H9 (cell line): ENCODE measurements around the gene CEP89. TPM values are rescaled to one million over a fixed set of nuclear protein-coding genes. Genes with fewer than 3 reads are reported as not detected.

ENCODE experiments used
- DNase-seq: peaks from one replicate; pipeline ENCODE4 v3.0.0-alpha.2; 2017
- H2AFZ ChIP-seq: one replicate; pipeline ENCODE4 v1.6.1; 2013; ENCODE audit warnings: mild to moderate bottlenecking, low read length, control low read depth, moderate library complexity
- H2AK5ac ChIP-seq: 2 replicates; pipeline ENCODE4 v1.6.1; 2013; ENCODE audit warnings: low read length, control low read depth, mixed read lengths; ENCODE audit not compliant: insufficient read length
- H2BK120ac ChIP-seq: one replicate; pipeline ENCODE4 v1.6.1; 2013; ENCODE audit warnings: low read depth, mild to moderate bottlenecking, low read length, control low read depth, inconsistent platforms; ENCODE audit not compliant: poor library complexity, severe bottlenecking
- H2BK12ac ChIP-seq: 2 replicates; pipeline ENCODE4 v1.6.1; 2013; ENCODE audit warnings: low read length, control low read depth, mixed read lengths, low read depth; ENCODE audit not compliant: insufficient read length
- H2BK15ac ChIP-seq: 2 replicates; pipeline ENCODE4 v1.6.1; 2013; ENCODE audit warnings: low read depth, low read length, control low read depth
- H2BK20ac ChIP-seq: one replicate; pipeline ENCODE4 v1.6.1; 2013; ENCODE audit warnings: low read depth, mild to moderate bottlenecking, low read length, control low read depth, inconsistent platforms; ENCODE audit not compliant: poor library complexity, severe bottlenecking
- H2BK5ac ChIP-seq: 2 replicates; pipeline ENCODE4 v1.6.1; 2013; ENCODE audit warnings: low read length, control low read depth, mixed read lengths; ENCODE audit not compliant: insufficient read length
- H3K14ac ChIP-seq: 2 replicates; pipeline ENCODE4 v1.6.1; 2013; ENCODE audit warnings: low read length, control low read depth; ENCODE audit not compliant: insufficient read depth
- H3K18ac ChIP-seq: 2 replicates; pipeline ENCODE4 v1.6.1; 2013; ENCODE audit warnings: low read depth, mild to moderate bottlenecking, mixed read lengths, low read length, control low read depth; ENCODE audit not compliant: insufficient read length
- H3K23ac ChIP-seq: 2 replicates; pipeline ENCODE4 v1.6.1; 2013; ENCODE audit warnings: low read length, control low read depth, mixed read lengths, low read depth; ENCODE audit not compliant: insufficient read length
- H3K23me2 ChIP-seq: 2 replicates; pipeline ENCODE4 v1.6.1; 2013; ENCODE audit warnings: low read depth, mild to moderate bottlenecking, mixed read lengths, low read length, control low read depth; ENCODE audit not compliant: insufficient read length, poor library complexity, severe bottlenecking
- H3K27ac ChIP-seq: 2 replicates; pipeline ENCODE4 v1.5.1; 2013; ENCODE audit warnings: low read length, control low read depth, mixed read lengths, low read depth; ENCODE audit not compliant: insufficient read length
- H3K27me3 ChIP-seq: 2 replicates; pipeline ENCODE4 v1.6.1; 2013; ENCODE audit warnings: low read length, control low read depth, inconsistent platforms; ENCODE audit not compliant: insufficient read depth
- H3K4ac ChIP-seq: 2 replicates; pipeline ENCODE4 v1.6.1; 2013; ENCODE audit warnings: low read depth, mild to moderate bottlenecking, control low read depth, inconsistent platforms, low read length, moderate library complexity
- H3K4me1 ChIP-seq: 2 replicates; pipeline ENCODE4 v1.6.1; 2013; ENCODE audit warnings: low read length, control low read depth, inconsistent platforms; ENCODE audit not compliant: insufficient read depth
- H3K4me2 ChIP-seq: 2 replicates; pipeline ENCODE4 v1.6.1; 2013; ENCODE audit warnings: low read length, control low read depth, mixed read lengths; ENCODE audit not compliant: insufficient read length, insufficient read depth
- H3K56ac ChIP-seq: 2 replicates; pipeline ENCODE4 v1.6.1; 2013; ENCODE audit warnings: low read depth, mild to moderate bottlenecking, mixed read lengths, low read length, control low read depth; ENCODE audit not compliant: insufficient read length
- H3K79me1 ChIP-seq: 2 replicates; pipeline ENCODE4 v1.6.1; 2013; ENCODE audit warnings: low read depth, mild to moderate bottlenecking, moderate library complexity, low read length, control low read depth, inconsistent platforms; ENCODE audit not compliant: insufficient read depth, poor library complexity, severe bottlenecking
- H3K79me2 ChIP-seq: 2 replicates; pipeline ENCODE4 v1.6.1; 2013; ENCODE audit warnings: low read length, control low read depth, inconsistent platforms; ENCODE audit not compliant: insufficient read depth
- H3K9ac ChIP-seq: 2 replicates; pipeline ENCODE4 v1.6.1; 2013; ENCODE audit warnings: low read length, control low read depth, mixed read lengths; ENCODE audit not compliant: insufficient read length; ENCODE audit errors: extremely low read depth
- H3K9me3 ChIP-seq: one replicate; pipeline ENCODE4 v1.6.1; 2013; ENCODE audit warnings: low read depth, low read length, inconsistent platforms; ENCODE audit not compliant: control insufficient read depth
- H3T11ph ChIP-seq: one replicate; pipeline ENCODE4 v1.6.1; 2013; ENCODE audit warnings: mild to moderate bottlenecking, low read length, control low read depth, inconsistent platforms
- H4K20me1 ChIP-seq: one replicate; pipeline ENCODE4 v1.6.1; 2013; ENCODE audit not compliant: control insufficient read depth, insufficient read length, insufficient read depth
- H4K5ac ChIP-seq: 2 replicates; pipeline ENCODE4 v1.6.1; 2013; ENCODE audit warnings: low read depth, mild to moderate bottlenecking, mixed read lengths, low read length, control low read depth; ENCODE audit not compliant: insufficient read length
- H4K8ac ChIP-seq: replicated peaks from 2 replicates; pipeline ENCODE4 v1.6.1; 2013; ENCODE audit warnings: low read length, control low read depth, mixed read lengths, low read depth; ENCODE audit not compliant: insufficient read length
- H4K91ac ChIP-seq: 2 replicates; pipeline ENCODE4 v1.6.1; 2013; ENCODE audit warnings: low read depth, mild to moderate bottlenecking, moderate library complexity, mixed read lengths, low read length, control low read depth; ENCODE audit not compliant: insufficient read length
- H3K27ac Mint-ChIP-seq, 3 experiments: 2 replicates in 2 of 3; 3 replicates in 1 of 3; pipeline ENCODE4 v1.8.0; 2020 to 2021; ENCODE audit warnings: mixed read lengths in 3 of 3, mild to moderate bottlenecking in 1 of 3, moderate library complexity in 1 of 3
- H3K27me3 Mint-ChIP-seq: 2 replicates; pipeline ENCODE4 v1.8.0; 2021; ENCODE audit warnings: low read depth, mild to moderate bottlenecking, moderate library complexity, mixed read lengths
- H3K36me3 Mint-ChIP-seq, 3 experiments: 2 replicates in 2 of 3; 3 replicates in 1 of 3; pipeline ENCODE4 v1.8.0; 2020 to 2021; ENCODE audit warnings: low read depth in 3 of 3, mixed read lengths in 3 of 3; ENCODE audit not compliant: insufficient read depth in 1 of 3
- H3K4me1 Mint-ChIP-seq, 2 experiments: 2 replicates each; pipeline ENCODE4 v1.8.0; 2020; ENCODE audit warnings: mixed read lengths in 2 of 2
- H3K4me3 Mint-ChIP-seq, 2 experiments: 2 replicates in 1 of 2; 3 replicates in 1 of 2; pipeline ENCODE4 v1.8.0; 2020 to 2021; ENCODE audit warnings: mild to moderate bottlenecking in 2 of 2, mixed read lengths in 2 of 2, moderate library complexity in 1 of 2
- H3K9me3 Mint-ChIP-seq, 2 experiments: 2 replicates in 1 of 2; 3 replicates in 1 of 2; pipeline ENCODE4 v1.8.0; 2020; ENCODE audit warnings: mild to moderate bottlenecking in 2 of 2, mixed read lengths in 2 of 2, moderate library complexity in 1 of 2
- CTCF ChIP-seq: fragments of 200-600 bp; sonication (generic); conservative IDR thresholded peaks from 3 replicates; pipeline ENCODE4 v1.8.0; 2021; ENCODE audit warnings: antibody characterized with exemption, mild to moderate bottlenecking
- WGBS: extraction: QIAGEN DNeasy Blood & Tissue Kit; methylation state at CpG from one replicate; pipeline ENCODE4 v1.1.7; 2013; ENCODE audit warnings: missing lambda C conversion rate, low lambda C conversion rate, mixed read lengths; ENCODE audit not compliant: insufficient read length; ENCODE audit errors: extremely low coverage; 5-methylcytosine and 5-hydroxymethylcytosine counted together
- total RNA-seq: library from RNA; stranded (reverse); gene quantifications from 2 replicates; pipeline ENCODE4 v1.2.1, GENCODE V29; 2021

The CEP89 gene
- total RNA-seq, 1 experiment from 2014 or later = 22.1 TPM

- H4K8ac ChIP-seq = no peak overlapping the region
- no CpG with 5 or more reads among the region's 11 CpGs for WGBS
- peak overlapping the region in 1 of 3 experiments; percentile 21; a peak in 1 of 7 replicates for H3K27ac Mint-ChIP-seq
- peaks cover 2 to 7% of the 10 kb centered on the region in 2 experiments; a peak in 1 of 4 replicates for H3K4me1 Mint-ChIP-seq
- no peak overlapping the region for H3K4me3 Mint-ChIP-seq
- H3K4me1 ChIP-seq = no peaks in the 10 kb centered on the region
- TF ChIP-seq CTCF = no peak
- no peak overlapping the region for H3K27ac ChIP-seq
- no peak overlapping the region for H2BK20ac ChIP-seq
- H2AK5ac ChIP-seq = no peak overlapping the region
- no peaks in the 10 kb centered on the region for H3K23me2 ChIP-seq
- no peak overlapping the region for H3K4me2 ChIP-seq
- H3K79me1 ChIP-seq = no peaks in the 10 kb centered on the region
- H2BK12ac ChIP-seq = no peak overlapping the region
- no peak for DNase-seq
- H3K79me2 ChIP-seq = no peaks in the 10 kb centered on the region
- H2BK5ac ChIP-seq = no peak overlapping the region
- H3K27me3 ChIP-seq = no peaks in the 10 kb centered on the region; the same call in 1 of the 2 replicates
- no peaks in the 10 kb centered on the region; the same call in 1 of the 2 replicates for H3K27me3 Mint-ChIP-seq
- H2BK15ac ChIP-seq = no peak overlapping the region
- no peak overlapping the region for H3T11ph ChIP-seq
- no peak overlapping the region for H2AFZ ChIP-seq
- no peak overlapping the region for H4K5ac ChIP-seq
- no peak overlapping the region for H3K9ac ChIP-seq
- no peak overlapping the region for H3K18ac ChIP-seq
- peaks cover 17 to 27% (median 21%) of the 10 kb centered on the region in 3 experiments for H3K36me3 Mint-ChIP-seq
- no peak overlapping the region for H2BK120ac ChIP-seq
- no peak overlapping the region for H4K91ac ChIP-seq
- H4K20me1 ChIP-seq = no peaks in the 10 kb centered on the region
- peaks cover 15% of the 10 kb centered on the region in 2 experiments for H3K9me3 Mint-ChIP-seq
- no peaks in the 10 kb centered on the region for H3K9me3 ChIP-seq
- no peak overlapping the region for H3K56ac ChIP-seq
- no peak overlapping the region for H3K4ac ChIP-seq
- no peak overlapping the region for H3K14ac ChIP-seq
- H3K23ac ChIP-seq = no peak overlapping the region
These were observed 82.4 kb downstream of the CEP89 start for GRCh38 chr19:32889137-32889934.
